Endothelial cell of umbilical vein (primary cell): ENCODE results near the gene ESYT3. TPM values are rescaled to one million over a fixed set of nuclear protein-coding genes. Genes with fewer than 3 reads are reported as not detected.

ENCODE experiments used
- BruUV-seq: library from RNA; stranded (reverse); fragments of 400-500 nt; replicated peaks from 2 replicates; lab custom pipeline; 2021; lab: Mats Ljungman, UMichigan
- CTCF ChIA-PET: fragments of 300-600, 350-600 bp; sonication (Branson Sonifier 250); formaldehyde crosslinking; loops from one replicate; lab custom pipeline; 2021; ENCODE audit warnings: antibody characterized with exemption, inconsistent platforms; lab: Charles Lee
- POLR2A ChIA-PET: fragments of 300-600, 350-600 bp; sonication (Branson Sonifier 250); formaldehyde crosslinking; loops from one replicate; lab custom pipeline; 2021; ENCODE audit warnings: antibody characterized with exemption, inconsistent platforms; lab: Charles Lee
- DNase-seq: peaks from one replicate; pipeline ENCODE4 v3.0.0-alpha.2; 2011; ENCODE audit warnings: low read depth, low spot score
- FAIRE-seq: peaks from 2 replicates; lab custom pipeline; 2011; peaks lifted over from hg19 to GRCh38; lab: Jason Lieb, UNC
- H2AFZ ChIP-seq: 2 replicates; pipeline ENCODE4 v1.6.0; 2012; ENCODE audit warnings: low read depth, low read length, control low read depth, inconsistent platforms
- H3K27ac ChIP-seq: 2 replicates; pipeline ENCODE4 v1.5.1; 2011; ENCODE audit warnings: low read depth, mild to moderate bottlenecking, control low read depth, low read length, moderate library complexity; ENCODE audit not compliant: insufficient read depth
- H3K27me3 ChIP-seq, 2 experiments: 2 replicates each; pipeline versions ENCODE4 v1.6.0 to v1.6.1; 2011; ENCODE audit warnings: low read length in 2 of 2, mixed read lengths in 1 of 2; ENCODE audit not compliant: control insufficient read depth in 2 of 2, insufficient read depth in 2 of 2
- H3K36me3 ChIP-seq, 2 experiments: 2 replicates in 1 of 2; 3 replicates in 1 of 2; pipeline ENCODE4 v1.5.1; 2011; ENCODE audit warnings: low read length in 2 of 2, mild to moderate bottlenecking in 1 of 2, moderate library complexity in 1 of 2; ENCODE audit not compliant: control insufficient read depth in 2 of 2, insufficient read depth in 2 of 2; ENCODE audit errors: extremely low read depth in 1 of 2
- H3K4me1 ChIP-seq: 3 replicates; pipeline ENCODE4 v1.5.1; 2011; ENCODE audit warnings: mild to moderate bottlenecking, low read length; ENCODE audit not compliant: control insufficient read depth, insufficient read depth; ENCODE audit errors: extremely low read depth
- H3K4me2 ChIP-seq: 2 replicates; pipeline ENCODE4 v1.6.1; 2011; ENCODE audit warnings: low read length, control low read depth, mixed read lengths; ENCODE audit not compliant: insufficient read depth
- H3K4me3 ChIP-seq, 3 experiments: fragments of 200-600 bp in 1 of 3; sonication (generic), shearing (Covaris generic) in 1 of 3; replicated peaks in 1 of 3; 2 replicates each; pipeline ENCODE4 v1.5.1; 2011 to 2016; ENCODE audit warnings: control low read depth in 3 of 3, low read length in 3 of 3, mild to moderate bottlenecking in 2 of 3, inconsistent platforms in 1 of 3, low read depth in 1 of 3, moderate library complexity in 1 of 3; ENCODE audit not compliant: insufficient read depth in 1 of 3
- H3K79me2 ChIP-seq: 2 replicates; pipeline ENCODE4 v1.6.0; 2012; ENCODE audit warnings: low read length, inconsistent platforms; ENCODE audit not compliant: control insufficient read depth, insufficient read depth
- H3K9ac ChIP-seq: replicated peaks from 2 replicates; pipeline ENCODE3; 2011; ENCODE audit warnings: low read length, control low read depth; ENCODE audit not compliant: insufficient read depth; ENCODE audit errors: extremely low read depth
- H3K9me1 ChIP-seq: replicated peaks from 3 replicates; pipeline ENCODE4 v1.6.0; 2011; ENCODE audit warnings: mild to moderate bottlenecking, low read length; ENCODE audit not compliant: control insufficient read depth, insufficient read depth; ENCODE audit errors: extremely low read depth
- H3K9me3 ChIP-seq: replicated peaks from 2 replicates; pipeline ENCODE4 v1.5.1; 2012; ENCODE audit warnings: low read length, inconsistent platforms; ENCODE audit not compliant: control insufficient read depth, insufficient read depth
- H4K20me1 ChIP-seq: replicated peaks from 2 replicates; pipeline ENCODE3; 2011; ENCODE audit warnings: mild to moderate bottlenecking, low read length; ENCODE audit not compliant: control insufficient read depth, insufficient read depth; ENCODE audit errors: extremely low read depth
- CTCF ChIP-seq, 2 donors: IDR thresholded peaks; 1 replicate in 1 of 2; 2 replicates in 1 of 2; pipeline ENCODE4 v1.5.1; 2011; ENCODE audit warnings: low read length in 2 of 2, mild to moderate bottlenecking in 2 of 2, moderate library complexity in 2 of 2, control low read depth in 1 of 2, inconsistent platforms in 1 of 2, low read depth in 1 of 2; ENCODE audit not compliant: insufficient read depth in 1 of 2; ENCODE audit errors: extremely low read depth in 1 of 2
- EZH2 ChIP-seq: IDR thresholded peaks from 2 replicates; pipeline ENCODE4 v1.6.1; 2012; ENCODE audit warnings: borderline replicate concordance, low read depth, mild to moderate bottlenecking, moderate library complexity, low read length, inconsistent platforms; ENCODE audit not compliant: severe bottlenecking
- FOS ChIP-seq: IDR thresholded peaks from 2 replicates; pipeline ENCODE4 v1.6.1; 2011; ENCODE audit warnings: mild to moderate bottlenecking, low read length, moderate library complexity, borderline replicate concordance; ENCODE audit not compliant: insufficient read depth
- GATA2 ChIP-seq: IDR thresholded peaks from 2 replicates; pipeline ENCODE4 v1.7.0; 2011; ENCODE audit warnings: low read depth, mild to moderate bottlenecking, moderate library complexity, mixed read lengths, low read length; ENCODE audit not compliant: insufficient read length, insufficient read depth
- JUN ChIP-seq: IDR thresholded peaks from 2 replicates; pipeline ENCODE4 v1.6.1; 2011; ENCODE audit warnings: borderline replicate concordance, low read depth; ENCODE audit not compliant: insufficient read length, insufficient read depth
- MAX ChIP-seq: IDR thresholded peaks from 2 replicates; pipeline ENCODE4 v1.6.1; 2011; ENCODE audit not compliant: insufficient read depth, insufficient read length
- MYC ChIP-seq: IDR thresholded peaks from one replicate; pipeline ENCODE4 v1.6.1; 2011; ENCODE audit warnings: mild to moderate bottlenecking, low read depth, low read length
- POLR2A ChIP-seq: IDR thresholded peaks from 2 replicates; pipeline ENCODE4 v1.6.1; 2012; ENCODE audit warnings: low read depth, mild to moderate bottlenecking, control low read depth, low read length
- POLR2AphosphoS5 ChIP-seq: IDR thresholded peaks from 2 replicates; pipeline ENCODE4 v1.6.1; 2012; ENCODE audit warnings: low read depth, mild to moderate bottlenecking, control low read depth, low read length, moderate library complexity; ENCODE audit not compliant: insufficient read depth
- dilution Hi-C: fragments of 300-500 bp; cut with MboI; formaldehyde crosslinking; loops from one replicate; pipeline ENCODE4 v1.15.0; 2019; ENCODE audit warnings: low sequenced_read_pairs; ENCODE audit not compliant: extremely low pct_ligation_motif_present
- intact Hi-C: fragments of 100-400 bp; cut with micrococcal nuclease; formaldehyde crosslinking; loops from one replicate; pipeline ENCODE4 v1.10.0; 2022
- polyA plus RNA-seq, 4 experiments: library from polyadenylated mRNA; depleted of rRNA in 3 of 4; stranded (reverse) in 3 of 4; unstranded in 1 of 4; fragments of >200 nt; gene quantifications; 2 replicates each; pipeline versions ENCODE4 v1.2.1 to v1.2.3, GENCODE V29; 2011 to 2012; ENCODE audit warnings: missing spikeins in 1 of 4
- total RNA-seq: library from RNA; stranded (reverse); gene quantifications from 2 replicates; pipeline ENCODE4 v1.2.3, GENCODE V29; 2021

The ESYT3 gene
- total and polyA plus RNA-seq, 2 donors (not counting 3 experiments of a cell fraction or from before 2014, with no cell fraction given): not detected

- ChIA-PET POLR2A (no interaction called here), CTCF (interaction anchor here (1.2 to 2.3 kb wide), 4 partner anchors 10 to 467 kb away, joined by 3 to 9 read pairs (median 5); no protein-coding TSS in a partner anchor)
- Histone ChIP-seq H3K4me3 (no peak overlapping the region), H3K4me2 (no peak overlapping the region), H4K20me1 (peaks cover 2% of the 10 kb centered on the region), H3K27ac (no peak overlapping the region), H2AFZ (no peak overlapping the region), H3K27me3 (no peaks in the 10 kb centered on the region), H3K4me1 (peaks cover 6% of the 10 kb centered on the region), H3K9me1 (no peaks in the 10 kb centered on the region), H3K79me2 (no peaks in the 10 kb centered on the region), H3K36me3 (no peaks in the 10 kb centered on the region), H3K9ac (no peak overlapping the region), H3K9me3 (no peaks in the 10 kb centered on the region)
- TF ChIP-seq JUN (no peak), MAX (no peak), POLR2A (no peak)
- BruUV-seq: no TSS peak
- intact Hi-C loops: no loop called here
- FAIRE-seq (no peak), DNase-seq (no peak)
- dilution Hi-C loops: no loop called here
Measured at GRCh38 chr3:138468886-138469285, 34.5 kb downstream of the ESYT3 start.

GRCh38 chr3:138469874-138470273, 35.5 kb downstream of the ESYT3 start:
- TF ChIP-seq MYC: no peak
- no peak for TF ChIP-seq FOS
- no peak for TF ChIP-seq POLR2A
- no peak for TF ChIP-seq MAX
- no peak for TF ChIP-seq JUN
- TF ChIP-seq GATA2: no peak
- no peak for TF ChIP-seq POLR2AphosphoS5
- no peak for TF ChIP-seq EZH2
- TF ChIP-seq CTCF (IDR thresholded peaks at IDR 0.05; ENCODE audit: extremely low read depth in 1 of 2, insufficient read depth in 1 of 2, low read depth in 1 of 2, low read length in 2 of 2): no peak

More at GRCh38 chr3:138469874-138470273, 35.5 kb downstream of the ESYT3 start:
- dilution Hi-C loops: no loop called here
- ChIA-PET POLR2A (no interaction called here), CTCF (interaction anchor here (1.3 to 2.3 kb wide), 3 partner anchors 9 to 466 kb away, joined by 3 to 9 read pairs (median 7); no protein-coding TSS in a partner anchor)
- Histone ChIP-seq H3K9ac (no peak overlapping the region), H4K20me1 (peaks cover 2% of the 10 kb centered on the region), H3K27me3 (no peaks in the 10 kb centered on the region), H3K9me1 (no peaks in the 10 kb centered on the region), H3K4me3 (no peak overlapping the region), H3K27ac (no peak overlapping the region), H3K4me2 (no peak overlapping the region), H2AFZ (no peak overlapping the region), H3K79me2 (no peaks in the 10 kb centered on the region), H3K36me3 (no peaks in the 10 kb centered on the region), H3K4me1 (peaks cover 6% of the 10 kb centered on the region), H3K9me3 (no peaks in the 10 kb centered on the region)
- intact Hi-C loops: no loop called here
- DNase-seq (no peak), FAIRE-seq (no peak)
- no TSS peak for BruUV-seq
